ENCODE results near the gene GRIK3. TPM values are rescaled to one million over a fixed set of nuclear protein-coding genes. Genes with fewer than 3 reads are reported as not detected.

The GRIK3 gene
- total and polyA plus RNA-seq, 2 experiments from 2014 or later = 0.09 TPM; not detected in 1

DNA sequence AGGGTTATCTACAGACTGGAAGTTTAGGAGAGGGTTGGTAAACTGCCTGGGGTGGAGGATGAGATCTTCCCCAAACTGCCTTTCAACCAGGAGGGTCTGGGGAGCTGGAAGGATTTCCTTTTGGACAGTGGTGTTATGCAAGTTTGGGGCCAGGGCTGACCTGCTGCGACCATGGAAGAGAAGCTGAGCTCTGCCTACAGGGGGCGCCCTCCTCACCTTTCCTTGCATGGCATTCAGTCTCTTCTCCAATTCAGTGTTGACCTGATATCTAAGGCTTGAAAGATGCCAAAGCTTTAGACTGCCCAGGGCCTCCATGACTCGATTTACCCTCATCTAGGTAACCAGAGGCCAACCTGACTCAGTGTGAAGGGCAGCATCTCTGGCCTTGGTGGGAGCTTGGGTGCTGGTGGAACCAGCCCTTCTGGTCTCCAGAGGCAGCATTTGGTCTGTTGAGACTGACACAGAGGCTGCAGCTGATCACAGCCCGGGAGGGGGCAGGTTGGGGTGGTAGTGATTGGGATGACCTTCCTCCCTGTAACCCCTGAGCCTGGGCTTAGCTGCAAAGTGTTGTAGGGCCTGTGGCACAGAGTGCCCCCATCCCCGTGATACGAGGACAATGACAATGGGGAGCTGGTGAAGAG, 170.0 kb downstream of the GRIK3 start:
- Histone ChIP-seq H3K36me3 (no peaks in the 10 kb centered on the region), H3K4me1 (ENCODE audit: low read depth) (no peaks in the 10 kb centered on the region), H3K27ac (no peak overlapping the region)

DNA sequence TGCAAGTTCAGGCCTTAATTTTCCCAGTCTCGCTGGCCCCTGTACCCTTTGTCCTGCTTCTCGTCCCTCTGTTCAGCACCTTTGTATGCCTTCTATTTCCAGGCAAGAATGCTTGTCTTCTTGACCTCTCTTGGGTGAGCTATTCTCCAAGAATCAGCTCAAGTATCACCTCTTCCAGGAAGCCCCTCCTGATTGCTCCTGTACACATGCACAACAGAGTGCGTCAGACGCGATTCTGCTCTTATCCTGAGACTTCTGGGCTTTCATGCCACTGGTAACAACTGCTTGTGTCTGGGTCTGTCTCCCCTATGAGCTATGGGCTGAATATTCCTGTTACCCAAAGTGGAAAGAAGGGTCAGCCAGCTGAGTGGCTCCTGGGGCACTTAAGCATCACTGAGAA, 170.8 kb downstream of the GRIK3 start:
- no peaks in the 10 kb centered on the region for H3K27me3 ChIP-seq
- TF ChIP-seq, protein P1, sequence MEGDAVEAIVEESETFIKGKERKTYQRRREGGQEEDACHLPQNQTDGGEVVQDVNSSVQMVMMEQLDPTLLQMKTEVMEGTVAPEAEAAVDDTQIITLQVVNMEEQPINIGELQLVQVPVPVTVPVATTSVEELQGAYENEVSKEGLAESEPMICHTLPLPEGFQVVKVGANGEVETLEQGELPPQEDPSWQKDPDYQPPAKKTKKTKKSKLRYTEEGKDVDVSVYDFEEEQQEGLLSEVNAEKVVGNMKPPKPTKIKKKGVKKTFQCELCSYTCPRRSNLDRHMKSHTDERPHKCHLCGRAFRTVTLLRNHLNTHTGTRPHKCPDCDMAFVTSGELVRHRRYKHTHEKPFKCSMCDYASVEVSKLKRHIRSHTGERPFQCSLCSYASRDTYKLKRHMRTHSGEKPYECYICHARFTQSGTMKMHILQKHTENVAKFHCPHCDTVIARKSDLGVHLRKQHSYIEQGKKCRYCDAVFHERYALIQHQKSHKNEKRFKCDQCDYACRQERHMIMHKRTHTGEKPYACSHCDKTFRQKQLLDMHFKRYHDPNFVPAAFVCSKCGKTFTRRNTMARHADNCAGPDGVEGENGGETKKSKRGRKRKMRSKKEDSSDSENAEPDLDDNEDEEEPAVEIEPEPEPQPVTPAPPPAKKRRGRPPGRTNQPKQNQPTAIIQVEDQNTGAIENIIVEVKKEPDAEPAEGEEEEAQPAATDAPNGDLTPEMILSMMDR (IDR thresholded peaks at IDR 0.05; ENCODE audit: low read depth, low read length) = no peak
- H3K9me3 ChIP-seq (ENCODE audit: low read depth) = no peaks in the 10 kb centered on the region
- H3K4me1 ChIP-seq (ENCODE audit: low read depth) = no peaks in the 10 kb centered on the region
- no peak overlapping the region for H3K27ac ChIP-seq
- no peak for DNase-seq (ENCODE audit: low read depth in 1 of 2, low spot score in 1 of 2)
- H3K4me3 ChIP-seq = no peak overlapping the region
- H3K36me3 ChIP-seq = no peaks in the 10 kb centered on the region

More for the DNA sequence above, 170.0 kb downstream of the GRIK3 start:
- no peak for DNase-seq (ENCODE audit: low read depth in 1 of 2, low spot score in 1 of 2)
- Histone ChIP-seq H3K27me3 (no peaks in the 10 kb centered on the region), H3K4me3 (no peak overlapping the region), H3K9me3 (ENCODE audit: low read depth) (no peaks in the 10 kb centered on the region)
- TF ChIP-seq, protein P1 (IDR thresholded peaks at IDR 0.05; ENCODE audit: low read depth, low read length) = peak; percentile 28

- Histone ChIP-seq H3K27me3 (no peaks in the 10 kb centered on the region), H3K4me1 (ENCODE audit: low read depth) (no peaks in the 10 kb centered on the region), H3K36me3 (no peaks in the 10 kb centered on the region), H3K9me3 (ENCODE audit: low read depth) (no peaks in the 10 kb centered on the region), H3K27ac (no peak overlapping the region), H3K4me3 (no peak overlapping the region)
- TF ChIP-seq, protein P1 (IDR thresholded peaks at IDR 0.05; ENCODE audit: low read depth, low read length) = no peak
- DNase-seq (ENCODE audit: low read depth in 1 of 2, low spot score in 1 of 2) = no peak
These were observed 171.3 kb downstream of the GRIK3 start for GRCh38 chr1:36863061-36863460.

DNA sequence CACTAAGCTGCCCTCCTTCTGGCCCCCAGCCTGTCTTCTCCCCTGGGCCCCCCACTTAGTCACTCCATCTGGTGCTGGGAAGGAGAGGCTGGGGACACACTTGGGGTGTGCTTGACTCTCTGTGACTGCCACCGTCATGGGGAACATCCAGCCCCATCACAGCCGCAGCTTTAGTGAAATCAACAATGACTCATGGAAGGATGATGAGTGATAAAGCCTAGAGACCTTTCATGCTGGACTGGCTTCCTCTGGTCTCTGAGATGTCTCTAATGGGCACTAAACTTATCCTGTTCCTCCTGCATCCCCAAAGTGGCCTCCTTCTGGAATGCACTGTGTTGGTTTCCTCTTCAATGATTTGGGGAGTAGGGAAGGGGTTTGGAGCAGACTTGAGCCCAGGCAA, 172.9 kb downstream of the GRIK3 start:
- Histone ChIP-seq H3K4me3 (no peak overlapping the region), H3K27me3 (no peaks in the 10 kb centered on the region), H3K9me3 (ENCODE audit: low read depth) (no peaks in the 10 kb centered on the region), H3K27ac (no peak overlapping the region), H3K4me1 (ENCODE audit: low read depth) (no peaks in the 10 kb centered on the region), H3K36me3 (no peaks in the 10 kb centered on the region)
- no peak for DNase-seq (ENCODE audit: low read depth in 1 of 2, low spot score in 1 of 2)
- TF ChIP-seq, protein P1 (IDR thresholded peaks at IDR 0.05; ENCODE audit: low read depth, low read length) = no peak

DNA sequence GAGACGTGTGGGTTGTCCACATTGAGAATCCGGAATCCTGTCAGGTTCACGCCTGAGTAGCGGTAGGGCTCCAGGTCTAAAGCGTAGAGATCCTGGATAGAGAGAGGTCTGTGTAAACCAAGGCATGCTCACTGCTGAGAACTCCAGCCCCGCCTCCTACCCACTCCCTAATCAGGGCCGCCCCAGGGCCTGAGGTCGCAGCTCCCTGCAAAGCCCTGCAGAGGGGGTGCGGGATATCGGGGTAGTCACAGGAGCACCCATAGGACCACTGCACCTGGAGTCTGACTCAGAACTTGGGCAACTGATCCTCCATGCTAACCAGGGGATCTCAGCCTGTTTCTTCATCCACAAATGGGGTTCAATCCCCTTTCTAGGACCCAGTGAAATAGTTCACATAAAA, 174.4 kb downstream of the GRIK3 start:
- no peak overlapping the region for H3K4me3 ChIP-seq
- H3K27me3 ChIP-seq = no peaks in the 10 kb centered on the region
- TF ChIP-seq, protein P1 (IDR thresholded peaks at IDR 0.05; ENCODE audit: low read depth, low read length) = no peak

More for the DNA sequence above, 174.4 kb downstream of the GRIK3 start:
- Histone ChIP-seq H3K9me3 (ENCODE audit: low read depth) (no peaks in the 10 kb centered on the region), H3K4me1 (ENCODE audit: low read depth) (no peaks in the 10 kb centered on the region), H3K27ac (no peak overlapping the region), H3K36me3 (no peaks in the 10 kb centered on the region)
- DNase-seq (ENCODE audit: low read depth in 1 of 2, low spot score in 1 of 2) = no peak
